Activated T-cell treated with anti-CD3 and anti-CD28 coated beads, Interleukin-2, amount 50 U/mL, for 4 hours (primary cell): ENCODE results near the gene RFX2. TPM values are rescaled to one million over a fixed set of nuclear protein-coding genes. Genes with fewer than 3 reads are reported as not detected.
A peak's percentile ranks its signal among the peaks of the same experiment; 100 is the strongest.

Experiments used
- ATAC-seq, 2 donors: fragments of 200-7000 bp; cut with Tn5 transposase; one replicate each; pipeline ENCODE4 v1.10.0; 2021
- DNase-seq: peaks from one replicate; pipeline ENCODE4 v3.0.0-alpha.2; 2020
- H3K27me3 Mint-ChIP-seq: one replicate; pipeline ENCODE4 v1.8.0; 2021; ENCODE audit warnings: low read depth, mixed read lengths
- H3K36me3 Mint-ChIP-seq: one replicate; pipeline ENCODE4 v1.8.0; 2022; ENCODE audit warnings: mixed read lengths; ENCODE audit not compliant: insufficient read depth
- H3K4me1 Mint-ChIP-seq: one replicate; pipeline ENCODE4 v1.8.0; 2021; ENCODE audit warnings: low read depth, mixed read lengths
- H3K4me3 Mint-ChIP-seq: one replicate; pipeline ENCODE4 v1.8.0; 2021; ENCODE audit warnings: mild to moderate bottlenecking, moderate library complexity, mixed read lengths
- H3K9me3 Mint-ChIP-seq: one replicate; pipeline ENCODE4 v1.8.0; 2021; ENCODE audit warnings: mixed read lengths
- total RNA-seq, 3 donors: library from RNA; stranded (reverse); gene quantifications; one replicate each; pipeline ENCODE4 v1.2.1, GENCODE V29; 2021

RFX2 gene
- total RNA-seq, 3 donors from 2014 or later, result 4.0 to 5.1 (median 4.0) TPM

- Mint-ChIP-seq H3K4me3 (peak overlapping the region; percentile 98), H3K36me3 (peaks cover 23% of the 10 kb centered on the region), H3K27me3 (no peaks in the 10 kb centered on the region), H3K9me3 (no peaks in the 10 kb centered on the region), H3K4me1 (peaks cover 72% of the 10 kb centered on the region)
- ATAC-seq (no peak), DNase-seq (no peak)
Observed at GRCh38 chr19:5975388-5975728, 134.9 kb downstream of the RFX2 start.

- Mint-ChIP-seq H3K36me3 (peaks cover 26% of the 10 kb centered on the region), H3K27me3 (no peaks in the 10 kb centered on the region), H3K4me3 (peak overlapping the region; percentile 98), H3K4me1 (peaks cover 74% of the 10 kb centered on the region), H3K9me3 (no peaks in the 10 kb centered on the region)
- DNase-seq, result no peak
- ATAC-seq, result peak; percentile 29 to 41
Observed at GRCh38 chr19:5974721-5975387, 135.4 kb downstream of the RFX2 start.

GRCh38 chr19:5973867-5974635 is 136.2 kb downstream of the RFX2 start:
- Mint-ChIP-seq H3K4me3 (peak overlapping the region; percentile 98), H3K27me3 (no peaks in the 10 kb centered on the region), H3K36me3 (peaks cover 26% of the 10 kb centered on the region), H3K4me1 (peaks cover 75% of the 10 kb centered on the region), H3K9me3 (no peaks in the 10 kb centered on the region)
- ATAC-seq, result no peak
- DNase-seq, result no peak

- DNase-seq, result no peak
- Mint-ChIP-seq H3K9me3 (no peaks in the 10 kb centered on the region), H3K4me3 (no peak overlapping the region), H3K27me3 (no peaks in the 10 kb centered on the region), H3K36me3 (peaks cover 26% of the 10 kb centered on the region), H3K4me1 (peaks cover 75% of the 10 kb centered on the region)
- ATAC-seq, result no peak
Observed at GRCh38 chr19:5973376-5973775, 136.9 kb downstream of the RFX2 start.

- Mint-ChIP-seq H3K36me3 (peaks cover 26% of the 10 kb centered on the region), H3K9me3 (no peaks in the 10 kb centered on the region), H3K27me3 (no peaks in the 10 kb centered on the region), H3K4me3 (no peak overlapping the region), H3K4me1 (peaks cover 80% of the 10 kb centered on the region)
- no peak for DNase-seq
- ATAC-seq, result no peak
Observed at GRCh38 chr19:5972355-5972731, 138.0 kb downstream of the RFX2 start.

- Mint-ChIP-seq H3K4me3 (no peak overlapping the region), H3K27me3 (no peaks in the 10 kb centered on the region), H3K36me3 (peaks cover 28% of the 10 kb centered on the region), H3K4me1 (peaks cover 82% of the 10 kb centered on the region), H3K9me3 (no peaks in the 10 kb centered on the region)
- DNase-seq, result no peak
- ATAC-seq, result no peak
Observed at GRCh38 chr19:5971714-5972354, 138.5 kb downstream of the RFX2 start.

GRCh38 chr19:5969476-5969875 is 140.8 kb downstream of the RFX2 start:
- peaks cover 21% of the 10 kb centered on the region for H3K36me3 Mint-ChIP-seq
- no peaks in the 10 kb centered on the region for H3K9me3 Mint-ChIP-seq
- H3K27me3 Mint-ChIP-seq, result no peaks in the 10 kb centered on the region
- ATAC-seq (no peak), DNase-seq (no peak)
- H3K4me3 Mint-ChIP-seq, result no peak overlapping the region
- peaks cover 80% of the 10 kb centered on the region for H3K4me1 Mint-ChIP-seq

GRCh38 chr19:5968431-5969373 is 141.6 kb downstream of the RFX2 start:
- Mint-ChIP-seq H3K27me3 (no peaks in the 10 kb centered on the region), H3K4me1 (peaks cover 82% of the 10 kb centered on the region), H3K36me3 (peaks cover 17% of the 10 kb centered on the region), H3K4me3 (no peak overlapping the region), H3K9me3 (no peaks in the 10 kb centered on the region)
- ATAC-seq (no peak), DNase-seq (no peak)

- peak; percentile 51 for DNase-seq
- H3K4me1 Mint-ChIP-seq, result peaks cover 84% of the 10 kb centered on the region
- H3K4me3 Mint-ChIP-seq, result peak overlapping the region; percentile 9
- H3K27me3 Mint-ChIP-seq, result no peaks in the 10 kb centered on the region
- peak; percentile 67 to 71 for ATAC-seq
- peaks cover 17% of the 10 kb centered on the region for H3K36me3 Mint-ChIP-seq
- H3K9me3 Mint-ChIP-seq, result no peaks in the 10 kb centered on the region
Observed at GRCh38 chr19:5967994-5968430, 142.3 kb downstream of the RFX2 start.

- Mint-ChIP-seq H3K4me3 (no peak overlapping the region), H3K9me3 (no peaks in the 10 kb centered on the region), H3K36me3 (peaks cover 15% of the 10 kb centered on the region), H3K4me1 (peaks cover 86% of the 10 kb centered on the region), H3K27me3 (no peaks in the 10 kb centered on the region)
- ATAC-seq (no peak), DNase-seq (no peak)
Observed at GRCh38 chr19:5967571-5967970, 142.7 kb downstream of the RFX2 start.

- H3K4me1 Mint-ChIP-seq, result peaks cover 86% of the 10 kb centered on the region
- H3K36me3 Mint-ChIP-seq, result peaks cover 10% of the 10 kb centered on the region
- H3K9me3 Mint-ChIP-seq, result no peaks in the 10 kb centered on the region
- H3K27me3 Mint-ChIP-seq, result no peaks in the 10 kb centered on the region
- ATAC-seq (no peak), DNase-seq (no peak)
- no peak overlapping the region for H3K4me3 Mint-ChIP-seq
Observed at GRCh38 chr19:5966941-5967340, 143.4 kb downstream of the RFX2 start.

GRCh38 chr19:5966215-5966614 is 144.1 kb downstream of the RFX2 start:
- DNase-seq (no peak), ATAC-seq (no peak)
- Mint-ChIP-seq H3K9me3 (no peaks in the 10 kb centered on the region), H3K27me3 (no peaks in the 10 kb centered on the region), H3K4me1 (peaks cover 88% of the 10 kb centered on the region), H3K4me3 (no peak overlapping the region), H3K36me3 (peaks cover 10% of the 10 kb centered on the region)

GRCh38 chr19:5964816-5965565 is 145.3 kb downstream of the RFX2 start:
- no peak for DNase-seq
- H3K4me3 Mint-ChIP-seq, result no peak overlapping the region
- ATAC-seq, result no peak
- H3K27me3 Mint-ChIP-seq, result no peaks in the 10 kb centered on the region
- H3K36me3 Mint-ChIP-seq, result peaks cover 7% of the 10 kb centered on the region
- peaks cover 92% of the 10 kb centered on the region for H3K4me1 Mint-ChIP-seq
- H3K9me3 Mint-ChIP-seq, result no peaks in the 10 kb centered on the region
